Body of pancreas (tissue), 4 donors: Measurements from ENCODE around the gene PHC2.

Experiments used
- POLR2A ChIP-seq, 3 donors: fragments of 450-650 bp; IDR thresholded peaks; one replicate each; pipeline ENCODE4 v1.6.1; 2016; ENCODE audit warnings: antibody characterized with exemption in 3 of 3, mild to moderate bottlenecking in 2 of 3
- TF ChIP-seq, protein P1 (sequence below), 7 experiments: fragments of 450-650 bp in 4 of 7; fragments of 200-600 bp in 3 of 7; sonication (generic) in 3 of 7; IDR thresholded peaks; one replicate each; pipeline ENCODE4 v1.5.1; 2016 to 2019; ENCODE audit warnings: antibody characterized with exemption in 7 of 7

DNA sequence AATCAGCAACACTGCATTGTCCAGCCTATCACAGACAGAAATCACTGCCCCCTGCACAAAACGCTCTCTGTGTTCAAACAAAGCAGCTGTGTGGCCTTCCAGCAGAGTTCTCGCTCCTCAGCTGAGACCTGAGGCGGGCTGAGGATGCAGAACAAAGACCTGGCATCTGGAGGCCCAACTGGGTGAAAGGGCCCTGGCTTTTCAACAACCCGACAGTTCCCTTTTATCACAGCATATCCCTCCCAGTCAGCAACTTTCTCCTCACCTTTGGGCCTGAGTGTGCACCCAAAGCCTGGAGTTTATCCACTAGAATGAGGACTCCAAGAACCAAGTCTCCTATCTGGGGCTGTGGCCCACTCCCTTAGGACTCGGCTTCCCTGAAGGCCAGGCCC is 67.4 kb downstream of the PHC2 start:
- no peak for TF ChIP-seq POLR2A (IDR thresholded peaks at IDR 0.05)
- TF ChIP-seq, protein P1, sequence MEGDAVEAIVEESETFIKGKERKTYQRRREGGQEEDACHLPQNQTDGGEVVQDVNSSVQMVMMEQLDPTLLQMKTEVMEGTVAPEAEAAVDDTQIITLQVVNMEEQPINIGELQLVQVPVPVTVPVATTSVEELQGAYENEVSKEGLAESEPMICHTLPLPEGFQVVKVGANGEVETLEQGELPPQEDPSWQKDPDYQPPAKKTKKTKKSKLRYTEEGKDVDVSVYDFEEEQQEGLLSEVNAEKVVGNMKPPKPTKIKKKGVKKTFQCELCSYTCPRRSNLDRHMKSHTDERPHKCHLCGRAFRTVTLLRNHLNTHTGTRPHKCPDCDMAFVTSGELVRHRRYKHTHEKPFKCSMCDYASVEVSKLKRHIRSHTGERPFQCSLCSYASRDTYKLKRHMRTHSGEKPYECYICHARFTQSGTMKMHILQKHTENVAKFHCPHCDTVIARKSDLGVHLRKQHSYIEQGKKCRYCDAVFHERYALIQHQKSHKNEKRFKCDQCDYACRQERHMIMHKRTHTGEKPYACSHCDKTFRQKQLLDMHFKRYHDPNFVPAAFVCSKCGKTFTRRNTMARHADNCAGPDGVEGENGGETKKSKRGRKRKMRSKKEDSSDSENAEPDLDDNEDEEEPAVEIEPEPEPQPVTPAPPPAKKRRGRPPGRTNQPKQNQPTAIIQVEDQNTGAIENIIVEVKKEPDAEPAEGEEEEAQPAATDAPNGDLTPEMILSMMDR (IDR thresholded peaks at IDR 0.05), result no peak
